ENCODE results near the gene NEMP1. TPM values are rescaled to one million over a fixed set of nuclear protein-coding genes. Genes with fewer than 3 reads are reported as not detected.
"Not testable (repeated sequence)": the region's sequence is repeated elsewhere in the genome, so short reads cannot be mapped to it uniquely, and the experiment has no call there.

NEMP1 gene
- total and polyA plus RNA-seq, 3 donors from 2014 or later: 15.9 to 18.2 (median 18.1) TPM

DNA sequence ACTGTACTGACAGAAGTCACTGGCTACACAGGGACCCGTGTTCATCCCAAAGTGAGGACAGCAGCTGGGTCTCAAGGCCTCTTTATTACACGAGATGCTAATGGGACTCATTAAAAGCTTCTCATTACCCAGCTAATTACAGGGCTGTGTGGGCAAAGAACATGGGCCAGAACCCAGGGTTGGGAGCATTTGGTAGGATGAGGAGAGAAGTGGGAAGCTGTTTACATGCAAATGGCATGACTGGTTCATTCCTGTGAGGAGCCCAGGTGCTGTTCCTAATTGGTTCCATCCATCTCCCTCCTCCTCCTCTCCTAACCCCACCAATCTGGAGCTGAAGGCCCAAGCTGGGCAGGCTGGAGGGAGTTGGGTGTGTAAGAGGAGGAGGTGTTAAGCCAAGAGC is 53.4 kb downstream of the NEMP1 start:
- Histone ChIP-seq H3K27me3 (no peaks in the 10 kb centered on the region), H3K4me1 (no peaks in the 10 kb centered on the region), H3K27ac (no peak overlapping the region), H3K4me3 (no peak overlapping the region), H3K9me3 (no peaks in the 10 kb centered on the region), H3K36me3 (ENCODE audit: low read depth, missing control alignments) (no peaks in the 10 kb centered on the region)
- no peak for TF ChIP-seq POLR2A (IDR thresholded peaks at IDR 0.05)
- TF ChIP-seq CTCF (IDR thresholded peaks at IDR 0.05): no peak
- 66 to 77% methylated on average over 2 of the region's 2 CpGs for WGBS, 2 donors
- intact Hi-C loops (cut with DNase I; ENCODE audit: low total_unique reads): no loop called here
- no peak for DNase-seq

DNA sequence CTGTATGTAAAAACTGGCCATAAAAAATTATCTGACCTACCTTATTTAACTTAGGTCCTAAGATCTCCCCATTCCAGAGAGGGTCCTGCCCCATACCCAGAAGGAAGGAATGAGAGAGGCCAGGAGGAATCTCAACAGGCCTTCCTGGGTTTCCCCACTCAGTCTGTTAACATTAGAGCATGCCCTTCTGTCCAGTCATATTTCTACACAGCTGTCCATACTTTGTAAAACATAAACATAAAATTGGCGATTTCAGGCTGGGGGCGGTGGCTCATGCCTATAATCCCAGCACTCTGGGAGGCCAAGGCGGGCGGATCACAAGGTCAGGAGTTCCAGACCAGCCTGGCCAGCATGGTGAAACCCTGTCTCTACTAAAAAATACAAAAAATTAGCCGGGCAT is 56.3 kb downstream of the NEMP1 start:
- intact Hi-C loops (cut with DNase I; ENCODE audit: low total_unique reads); H3K9me3 ChIP-seq; H3K27ac ChIP-seq; H3K36me3 ChIP-seq (ENCODE audit: low read depth, missing control alignments); H3K4me1 ChIP-seq; H3K4me3 ChIP-seq; H3K27me3 ChIP-seq; DNase-seq: not testable (repeated sequence)
- 93 to 97% methylated on average over 5 of the region's 5 CpGs for WGBS, 2 donors

DNA sequence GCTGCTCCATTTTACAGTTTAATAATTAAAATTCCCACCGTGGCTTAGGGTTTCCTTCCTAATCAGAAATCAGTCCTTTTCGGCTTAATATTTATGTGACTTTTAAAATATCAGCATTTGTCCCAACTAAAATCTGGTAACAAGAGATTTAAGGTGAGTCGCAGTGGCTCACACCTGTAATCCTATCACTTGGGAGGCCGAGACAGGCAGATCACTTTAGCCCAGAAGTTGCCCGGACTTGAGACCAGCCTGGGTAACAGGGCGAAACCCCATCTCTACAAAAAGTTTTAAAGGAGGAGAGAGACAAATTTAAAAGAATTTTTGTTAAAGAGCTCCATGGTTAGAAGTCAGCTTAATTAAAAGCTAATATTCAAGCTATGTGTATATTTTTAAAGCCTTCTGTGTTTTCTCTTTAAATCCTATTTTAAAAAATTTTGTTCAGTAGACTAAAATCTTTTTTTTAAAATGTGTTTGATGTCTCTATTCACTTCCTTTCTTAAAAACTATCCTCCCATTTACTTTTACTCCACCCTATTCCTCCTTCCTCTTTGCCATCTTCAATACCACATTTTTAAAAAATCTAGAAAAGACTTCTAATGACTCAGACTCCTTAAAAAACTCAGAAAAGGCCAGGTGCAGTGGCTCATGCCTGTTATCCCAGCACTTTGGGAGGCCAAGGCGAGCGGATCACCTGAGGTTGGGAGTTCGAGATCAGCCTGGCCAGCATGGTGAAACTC is 58.4 kb downstream of the NEMP1 start:
- TF ChIP-seq POLR2A (IDR thresholded peaks at IDR 0.05): no peak
- no peak for TF ChIP-seq CTCF (IDR thresholded peaks at IDR 0.05)
- intact Hi-C loops (cut with DNase I; ENCODE audit: low total_unique reads): no loop called here
- no peak overlapping the region for H3K27ac ChIP-seq
- 91 to 92% methylated on average over 9 of the region's 9 CpGs for WGBS, 2 donors
- no peak overlapping the region for H3K4me3 ChIP-seq
- H3K4me1 ChIP-seq: no peaks in the 10 kb centered on the region
- no peaks in the 10 kb centered on the region for H3K27me3 ChIP-seq
- H3K9me3 ChIP-seq: no peaks in the 10 kb centered on the region
- no peak for DNase-seq
- H3K36me3 ChIP-seq (ENCODE audit: low read depth, missing control alignments): no peaks in the 10 kb centered on the region

- intact Hi-C loops (cut with DNase I; ENCODE audit: low total_unique reads): no loop called here
- Histone ChIP-seq H3K4me1 (no peaks in the 10 kb centered on the region), H3K36me3 (ENCODE audit: low read depth, missing control alignments) (no peaks in the 10 kb centered on the region), H3K9me3 (no peaks in the 10 kb centered on the region), H3K27me3 (no peaks in the 10 kb centered on the region), H3K27ac (no peak overlapping the region), H3K4me3 (no peak overlapping the region)
- TF ChIP-seq POLR2A (IDR thresholded peaks at IDR 0.05): no peak
- TF ChIP-seq CTCF (IDR thresholded peaks at IDR 0.05): no peak
- no peak for DNase-seq
- 71 to 79% methylated on average over 1 of the region's 1 CpG for WGBS, 2 donors
Measured at GRCh38 chr12:57018906-57019305, 59.7 kb downstream of the NEMP1 start.

- H3K27me3 ChIP-seq; H3K9me3 ChIP-seq; H3K27ac ChIP-seq; intact Hi-C loops (cut with DNase I; ENCODE audit: low total_unique reads); DNase-seq; H3K36me3 ChIP-seq (ENCODE audit: low read depth, missing control alignments); H3K4me1 ChIP-seq; H3K4me3 ChIP-seq: not testable (repeated sequence)
- WGBS, 2 donors: 82 to 83% methylated on average over 5 of the region's 5 CpGs
Measured at GRCh38 chr12:57018353-57018752, 60.2 kb downstream of the NEMP1 start.

- 60 to 62% methylated on average over 5 to 6 of the region's 6 CpGs for WGBS, 2 donors
- H3K27me3 ChIP-seq: no peaks in the 10 kb centered on the region
- H3K9me3 ChIP-seq: no peaks in the 10 kb centered on the region
- no peak for DNase-seq
- no peak within 1 kb of the TSS for H3K27ac ChIP-seq
- H3K4me3 ChIP-seq: no peak within 1 kb of the TSS
- intact Hi-C loops (cut with DNase I; ENCODE audit: low total_unique reads): no loop called here
- H3K4me1 ChIP-seq: no peaks in the 10 kb centered on the region
- TF ChIP-seq CTCF (IDR thresholded peaks at IDR 0.05) (no peak), POLR2A (IDR thresholded peaks at IDR 0.05) (no peak)
- no peaks in the 10 kb centered on the region for H3K36me3 ChIP-seq (ENCODE audit: low read depth, missing control alignments)
Measured at GRCh38 chr12:57016348-57016747, 62.2 kb downstream of the NEMP1 start, which contains the start of gene TAC3. TSS of gene TAC3 (minus strand) at chr12:57016529. CDS start at chr12:57015797, 732 bp downstream.

All from testis (tissue), 3 donors.